HG03097 (cell line): ENCODE results near the gene FYCO1.

Source experiments
- ATAC-seq: cut with Tn5 transposase; IDR thresholded peaks from one replicate; pipeline ENCODE4 v1.9.1; 2021; ENCODE audit not compliant: unreplicated experiment, low FRiP score

Gene FYCO1

GRCh38 chr3:45922950-45923590, 72.6 kb downstream of the FYCO1 start:
- no peak for ATAC-seq

- no peak for ATAC-seq
These were observed 73.6 kb downstream of the FYCO1 start for GRCh38 chr3:45922039-45922326.

GRCh38 chr3:45921158-45922038, 74.2 kb downstream of the FYCO1 start:
- no peak for ATAC-seq

- ATAC-seq: no peak
These were observed 78.3 kb downstream of the FYCO1 start for GRCh38 chr3:45917146-45917898.

GRCh38 chr3:45915518-45916231, 79.9 kb downstream of the FYCO1 start:
- ATAC-seq: peak; percentile 80

GRCh38 chr3:45915059-45915439, 80.6 kb downstream of the FYCO1 start:
- no peak for ATAC-seq

- ATAC-seq: no peak
These were observed 81.1 kb downstream of the FYCO1 start for GRCh38 chr3:45914362-45915058.

- no peak for ATAC-seq
These were observed 83.2 kb downstream of the FYCO1 start for GRCh38 chr3:45912435-45912834.

- no peak for ATAC-seq
These were observed 84.0 kb downstream of the FYCO1 start for GRCh38 chr3:45911511-45912226.

- ATAC-seq: no peak
These were observed 84.7 kb downstream of the FYCO1 start for GRCh38 chr3:45910892-45911291.

GRCh38 chr3:45909542-45909941, 86.1 kb downstream of the FYCO1 start:
- no peak for ATAC-seq

GRCh38 chr3:45908761-45909160, 86.9 kb downstream of the FYCO1 start:
- no peak for ATAC-seq

GRCh38 chr3:45907769-45908705, 87.6 kb downstream of the FYCO1 start:
- ATAC-seq: no peak

GRCh38 chr3:45906681-45907407, 88.8 kb downstream of the FYCO1 start:
- no peak for ATAC-seq

- no peak for ATAC-seq
These were observed 89.9 kb downstream of the FYCO1 start for GRCh38 chr3:45905755-45906154.

- no peak for ATAC-seq
These were observed 90.7 kb downstream of the FYCO1 start for GRCh38 chr3:45904931-45905330.

- ATAC-seq: no peak
These were observed 98.7 kb downstream of the FYCO1 start for GRCh38 chr3:45896956-45897355.
